ENCODE data around the gene GFY.

- TF ChIP-seq CTCF (IDR thresholded peaks at IDR 0.05) (no peak), POLR2A (IDR thresholded peaks at IDR 0.05) (no peak)
Observed at GRCh38 chr19:49450405-49450804, 25.2 kb downstream of the GFY start.
